Activated naive CD4-positive, alpha-beta T cell treated with anti-CD3 and anti-CD28 coated beads, Interleukin-2, amount 10 ng/mL, durations not matched to agents 5 hours and 36 hours (primary cell): ENCODE data around the gene RNASEH2C. TPM values are rescaled to one million over a fixed set of nuclear protein-coding genes. Genes with fewer than 3 reads are reported as not detected.

ENCODE experiments used
- total RNA-seq, 2 experiments: library from RNA; stranded (reverse); gene quantifications; one replicate each; pipeline ENCODE4 v1.2.3, GENCODE V29; 2021

Gene RNASEH2C
- 10 to 100 TPM; 75.3 to 79.9 TPM for total RNA-seq

DNA sequence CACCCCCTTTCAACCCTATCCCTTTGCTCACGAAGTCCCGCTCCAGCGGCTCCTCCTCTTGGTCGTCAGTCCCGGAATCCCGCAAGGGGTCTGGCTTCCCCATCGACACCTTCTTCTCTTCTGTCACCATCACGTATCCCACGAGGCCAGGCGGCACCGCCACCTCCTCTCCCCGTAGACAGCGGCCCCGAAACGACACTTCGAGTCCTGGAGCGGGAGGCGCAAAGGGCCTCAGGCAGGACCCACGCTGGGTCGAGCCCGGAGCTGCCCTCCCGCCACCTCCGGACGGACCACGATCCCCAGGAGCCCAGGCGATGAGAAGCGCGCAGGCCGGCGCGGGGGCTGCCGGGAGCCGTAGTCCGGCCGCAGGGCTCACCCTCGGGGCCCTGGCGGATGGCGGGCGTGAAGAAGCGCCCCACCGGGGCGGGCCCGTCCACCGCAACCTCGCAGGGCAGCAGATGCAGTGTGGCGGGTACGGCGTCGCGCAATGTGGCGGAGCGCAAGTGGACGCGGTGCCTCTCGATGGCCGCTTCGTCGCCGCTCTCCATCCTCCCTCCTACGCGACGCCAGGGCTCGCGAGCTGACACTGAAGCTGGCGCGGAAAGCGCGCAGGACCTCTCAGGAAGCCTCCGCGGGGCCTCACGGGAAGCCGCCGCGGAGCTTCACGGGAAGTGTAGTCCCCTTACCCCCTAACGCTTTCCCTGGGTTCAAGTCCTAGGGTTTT, at the start of gene RNASEH2C:
RNASEH2C (minus strand) TSS at position 588 of the 724 bp plus-strand sequence; CDS start at position 548, 40 bp downstream.

GRCh38 chr11:65711785-65712632, 8.6 kb downstream of the RNASEH2C start, which contains the start of gene KAT5:
Gene KAT5, plus strand, starts transcription at chr11:65712252. Its CDS starts 16 bp downstream, at chr11:65712268.

Other genes with a start within 250 kb of the RNASEH2C start
- 1,000 to 10,000 TPM; 6,276 to 7,533 TPM for gene MALAT1, start 221.8 kb downstream of the RNASEH2C start, total RNA-seq
- 10 to 100 TPM; 56.9 to 59.3 TPM for gene SCYL1, start 195.7 kb downstream of the RNASEH2C start, total RNA-seq
- 10 to 100 TPM; 84.0 to 91.3 TPM for gene LTBP3, start 162.4 kb downstream of the RNASEH2C start, total RNA-seq
- gene ZNRD2, start 150.3 kb downstream of the RNASEH2C start, total RNA-seq = 10 to 100 TPM; 28.0 to 29.7 TPM
- gene FAM89B, start 148.3 kb downstream of the RNASEH2C start, total RNA-seq = 10 to 100 TPM; 33.8 to 38.7 TPM
- 10 to 100 TPM; 81.9 to 82.0 TPM for gene EHBP1L1, start 144.7 kb downstream of the RNASEH2C start, total RNA-seq
- gene KCNK7, start 125.0 kb downstream of the RNASEH2C start, total RNA-seq = 1 to 10 TPM; 1.0 to 1.1 TPM
- 10 to 100 TPM; 57.3 to 58.1 TPM for gene MAP3K11, start 106.6 kb downstream of the RNASEH2C start, total RNA-seq
- 10 to 100 TPM; 41.9 to 42.4 TPM for gene PCNX3, start 105.0 kb downstream of the RNASEH2C start, total RNA-seq
- 100 to 1,000 TPM; 243 to 252 TPM for gene SIPA1, start 82.7 kb downstream of the RNASEH2C start, total RNA-seq
- 10 to 100 TPM; 82.7 to 90.8 TPM for gene RELA, start 57.9 kb downstream of the RNASEH2C start, total RNA-seq
- 10 to 100 TPM; 68.4 to 71.1 TPM for gene KAT5, start 8.5 kb downstream of the RNASEH2C start, total RNA-seq
- gene AP5B1, start 60.2 kb upstream of the RNASEH2C start, total RNA-seq = 10 to 100 TPM; 27.3 to 28.2 TPM
- gene OVOL1, start 66.3 kb upstream of the RNASEH2C start, total RNA-seq = under 1 TPM; 0.48 to 0.55 TPM
- gene SNX32, start 113.2 kb upstream of the RNASEH2C start, total RNA-seq = 1 to 10 TPM; 1.5 to 2.2 TPM
- gene CFL1, start 137.4 kb upstream of the RNASEH2C start, total RNA-seq = 1,000 to 10,000 TPM; 1,544 to 1,547 TPM
- 10 to 100 TPM; 78.8 to 92.6 TPM for gene MUS81, start 139.6 kb upstream of the RNASEH2C start, total RNA-seq
- gene EFEMP2, start 152.0 kb upstream of the RNASEH2C start, total RNA-seq = 10 to 100 TPM; 10.5 to 12.1 TPM
- 10 to 100 TPM; 47.0 to 47.2 TPM for gene CTSW, start 159.0 kb upstream of the RNASEH2C start, total RNA-seq
- 10 to 100 TPM; 63.8 to 64.3 TPM for gene FIBP, start 167.7 kb upstream of the RNASEH2C start, total RNA-seq
- 10 to 100 TPM; 44.8 to 46.0 TPM for gene CCDC85B, start 169.9 kb upstream of the RNASEH2C start, total RNA-seq
- 1 to 10 TPM; 1.8 to 2.0 TPM for gene FOSL1, start 179.6 kb upstream of the RNASEH2C start, total RNA-seq
- gene C11orf68, start 198.3 kb upstream of the RNASEH2C start, total RNA-seq = 10 to 100 TPM; 34.5 to 34.6 TPM
- 100 to 1,000 TPM; 165 to 171 TPM for gene DRAP1, start 198.6 kb upstream of the RNASEH2C start, total RNA-seq
- gene TSGA10IP, start 224.7 kb upstream of the RNASEH2C start, total RNA-seq = not detected
- gene SART1, start 240.9 kb upstream of the RNASEH2C start, total RNA-seq = 10 to 100 TPM; 68.4 to 73.2 TPM